ENCODE data around the gene ADD3.

ADD3 gene

GRCh38 chr10:110006358-110007160 lies 1.2 kb upstream of the ADD3 start:
- H3K36me3 ChIP-seq (ENCODE audit: control insufficient read depth, insufficient read depth, low read length): no peaks in the 10 kb centered on the region
- no peaks in the 10 kb centered on the region for H3K9me3 ChIP-seq (ENCODE audit: control insufficient read depth, low read length)
- 13 to 14% methylated on average over 13 to 17 of the region's 19 CpGs for WGBS, 2 experiments (ENCODE audit: insufficient coverage in 2 of 2)
- H3K4me3 ChIP-seq (ENCODE audit: extremely low read depth, insufficient read depth, low read length, poor library complexity, severe bottlenecking): peak overlapping the region; percentile 91
- peak overlapping the region; percentile 97 for H3K27ac ChIP-seq (ENCODE audit: low read depth, low read length, severe bottlenecking)
- H3K4me1 ChIP-seq (ENCODE audit: control insufficient read depth, insufficient read depth, low read length, poor library complexity, severe bottlenecking): peaks cover 20% of the 10 kb centered on the region

GRCh38 chr10:110007161-110007700 lies 553 bp upstream of the ADD3 start:
- Histone ChIP-seq H3K4me1 (ENCODE audit: control insufficient read depth, insufficient read depth, low read length, poor library complexity, severe bottlenecking) (peaks cover 20% of the 10 kb centered on the region), H3K36me3 (ENCODE audit: control insufficient read depth, insufficient read depth, low read length) (no peaks in the 10 kb centered on the region)
- WGBS, 2 experiments (ENCODE audit: insufficient coverage in 2 of 2): 0% methylated on average over 27 to 38 of the region's 41 CpGs

GRCh38 chr10:110008518-110009339 lies 945 bp downstream of the ADD3 start:
- WGBS, 2 experiments (ENCODE audit: insufficient coverage in 2 of 2): 7 to 14% methylated on average over 11 to 22 of the region's 30 CpGs
- H3K4me1 ChIP-seq (ENCODE audit: control insufficient read depth, insufficient read depth, low read length, poor library complexity, severe bottlenecking): peaks cover 17% of the 10 kb centered on the region
- peak overlapping the region; percentile 91 for H3K4me3 ChIP-seq (ENCODE audit: extremely low read depth, insufficient read depth, low read length, poor library complexity, severe bottlenecking)

More at GRCh38 chr10:110007161-110007700, 553 bp upstream of the ADD3 start:
- Histone ChIP-seq H3K4me3 (ENCODE audit: extremely low read depth, insufficient read depth, low read length, poor library complexity, severe bottlenecking) (peak overlapping the region; percentile 91), H3K9me3 (ENCODE audit: control insufficient read depth, low read length) (no peaks in the 10 kb centered on the region), H3K27ac (ENCODE audit: low read depth, low read length, severe bottlenecking) (peak overlapping the region; percentile 97)

GRCh38 chr10:110009736-110010475 lies 2.1 kb downstream of the ADD3 start:
- Histone ChIP-seq H3K27ac (ENCODE audit: low read depth, low read length, severe bottlenecking) (no peak overlapping the region), H3K4me3 (ENCODE audit: extremely low read depth, insufficient read depth, low read length, poor library complexity, severe bottlenecking) (peak overlapping the region; percentile 91), H3K9me3 (ENCODE audit: control insufficient read depth, low read length) (no peaks in the 10 kb centered on the region)

More at GRCh38 chr10:110008518-110009339, 945 bp downstream of the ADD3 start:
- H3K27ac ChIP-seq (ENCODE audit: low read depth, low read length, severe bottlenecking): peak overlapping the region; percentile 76
- H3K9me3 ChIP-seq (ENCODE audit: control insufficient read depth, low read length): no peaks in the 10 kb centered on the region
- H3K36me3 ChIP-seq (ENCODE audit: control insufficient read depth, insufficient read depth, low read length): peaks cover 5% of the 10 kb centered on the region

GRCh38 chr10:110010486-110011378 lies 2.9 kb downstream of the ADD3 start:
- H3K36me3 ChIP-seq (ENCODE audit: control insufficient read depth, insufficient read depth, low read length): peaks cover 8% of the 10 kb centered on the region
- H3K4me1 ChIP-seq (ENCODE audit: control insufficient read depth, insufficient read depth, low read length, poor library complexity, severe bottlenecking): peaks cover 17% of the 10 kb centered on the region
- H3K27ac ChIP-seq (ENCODE audit: low read depth, low read length, severe bottlenecking): no peak overlapping the region
- 50% methylated on average over 1 of the region's 2 CpGs; no CpG with 5 or more reads in 1 of the 2 experiments for WGBS, 2 experiments (ENCODE audit: insufficient coverage in 2 of 2)
- peak overlapping the region; percentile 91 for H3K4me3 ChIP-seq (ENCODE audit: extremely low read depth, insufficient read depth, low read length, poor library complexity, severe bottlenecking)
- H3K9me3 ChIP-seq (ENCODE audit: control insufficient read depth, low read length): no peaks in the 10 kb centered on the region

More at GRCh38 chr10:110009736-110010475, 2.1 kb downstream of the ADD3 start:
- H3K4me1 ChIP-seq (ENCODE audit: control insufficient read depth, insufficient read depth, low read length, poor library complexity, severe bottlenecking): peaks cover 17% of the 10 kb centered on the region
- H3K36me3 ChIP-seq (ENCODE audit: control insufficient read depth, insufficient read depth, low read length): peaks cover 8% of the 10 kb centered on the region
- 90 to 92% methylated on average over 2 of the region's 4 CpGs for WGBS, 2 experiments (ENCODE audit: insufficient coverage in 2 of 2)

GRCh38 chr10:110011681-110012080 lies 3.9 kb downstream of the ADD3 start:
- WGBS, 2 experiments (ENCODE audit: insufficient coverage in 2 of 2): no CpG with 5 or more reads among the region's 3 CpGs
- H3K27ac ChIP-seq (ENCODE audit: low read depth, low read length, severe bottlenecking): no peak overlapping the region
- no peaks in the 10 kb centered on the region for H3K9me3 ChIP-seq (ENCODE audit: control insufficient read depth, low read length)
- peaks cover 19% of the 10 kb centered on the region for H3K4me1 ChIP-seq (ENCODE audit: control insufficient read depth, insufficient read depth, low read length, poor library complexity, severe bottlenecking)
- no peak overlapping the region for H3K4me3 ChIP-seq (ENCODE audit: extremely low read depth, insufficient read depth, low read length, poor library complexity, severe bottlenecking)
- peaks cover 8% of the 10 kb centered on the region for H3K36me3 ChIP-seq (ENCODE audit: control insufficient read depth, insufficient read depth, low read length)

GRCh38 chr10:110013630-110014293 lies 6.0 kb downstream of the ADD3 start:
- Histone ChIP-seq H3K36me3 (ENCODE audit: control insufficient read depth, insufficient read depth, low read length) (peaks cover 8% of the 10 kb centered on the region), H3K9me3 (ENCODE audit: control insufficient read depth, low read length) (no peaks in the 10 kb centered on the region), H3K4me1 (ENCODE audit: control insufficient read depth, insufficient read depth, low read length, poor library complexity, severe bottlenecking) (peaks cover 23% of the 10 kb centered on the region), H3K4me3 (ENCODE audit: extremely low read depth, insufficient read depth, low read length, poor library complexity, severe bottlenecking) (no peak overlapping the region), H3K27ac (ENCODE audit: low read depth, low read length, severe bottlenecking) (no peak overlapping the region)
- 29 to 60% methylated on average over 1 of the region's 4 CpGs for WGBS, 2 experiments (ENCODE audit: insufficient coverage in 2 of 2)

GRCh38 chr10:110016039-110016438 lies 8.3 kb downstream of the ADD3 start:
- Histone ChIP-seq H3K36me3 (ENCODE audit: control insufficient read depth, insufficient read depth, low read length) (peaks cover 8% of the 10 kb centered on the region), H3K4me1 (ENCODE audit: control insufficient read depth, insufficient read depth, low read length, poor library complexity, severe bottlenecking) (peaks cover 13% of the 10 kb centered on the region), H3K27ac (ENCODE audit: low read depth, low read length, severe bottlenecking) (no peak overlapping the region), H3K9me3 (ENCODE audit: control insufficient read depth, low read length) (no peaks in the 10 kb centered on the region), H3K4me3 (ENCODE audit: extremely low read depth, insufficient read depth, low read length, poor library complexity, severe bottlenecking) (no peak overlapping the region)

GRCh38 chr10:110017052-110017451 lies 9.3 kb downstream of the ADD3 start:
- no peaks in the 10 kb centered on the region for H3K9me3 ChIP-seq (ENCODE audit: control insufficient read depth, low read length)

More at GRCh38 chr10:110017052-110017451, 9.3 kb downstream of the ADD3 start:
- H3K27ac ChIP-seq (ENCODE audit: low read depth, low read length, severe bottlenecking): no peak overlapping the region
- peaks cover 13% of the 10 kb centered on the region for H3K4me1 ChIP-seq (ENCODE audit: control insufficient read depth, insufficient read depth, low read length, poor library complexity, severe bottlenecking)
- WGBS, 2 experiments (ENCODE audit: insufficient coverage in 2 of 2): no CpG with 5 or more reads among the region's 4 CpGs
- peaks cover 8% of the 10 kb centered on the region for H3K36me3 ChIP-seq (ENCODE audit: control insufficient read depth, insufficient read depth, low read length)
- no peak overlapping the region for H3K4me3 ChIP-seq (ENCODE audit: extremely low read depth, insufficient read depth, low read length, poor library complexity, severe bottlenecking)

All from mesodermal cell (in vitro differentiated cells).